Heart left ventricle (tissue), 16 donors: ENCODE results near the gene SNRPD3. TPM values are rescaled to one million over a fixed set of nuclear protein-coding genes. Genes with fewer than 3 reads are reported as not detected.
A peak's percentile ranks its signal among the peaks of the same experiment; 100 is the strongest.

Source experiments
- ATAC-seq, 4 donors: fragments of 200-7000 bp; cut with Tn5 transposase; one replicate each; pipeline ENCODE4 v1.9.1; 2020 to 2022; ENCODE audit warnings: moderate library complexity in 4 of 4, mild to moderate bottlenecking in 3 of 4, moderate number of reproducible peaks in 1 of 4
- DNase-seq, 5 donors: peaks; one replicate each; pipeline ENCODE4 v3.0.0-alpha.2; 2020
- H3K27ac ChIP-seq, 12 donors: fragments of 200-600 bp; sonication (generic) in 4 of 12; one replicate each; pipeline versions ENCODE4 v1.5.0 to v1.8.0; 2016 to 2022; ENCODE audit warnings: mild to moderate bottlenecking in 2 of 12
- H3K27me3 ChIP-seq, 9 donors: fragments of 200-600 bp; sonication (generic) in 2 of 9; one replicate each; pipeline versions ENCODE4 v1.5.1 to v1.8.0; 2016 to 2022; ENCODE audit warnings: mild to moderate bottlenecking in 3 of 9
- H3K36me3 ChIP-seq, 9 donors: fragments of 200-600 bp; sonication (generic) in 2 of 9; one replicate each; pipeline versions ENCODE4 v1.5.0 to v1.8.0; 2018 to 2022; ENCODE audit warnings: mild to moderate bottlenecking in 2 of 9
- H3K4me1 ChIP-seq, 12 donors: fragments of 200-600 bp; sonication (generic) in 4 of 12; one replicate each; pipeline versions ENCODE4 v1.5.0 to v1.8.0; 2016 to 2022; ENCODE audit warnings: mild to moderate bottlenecking in 3 of 12
- H3K4me3 ChIP-seq, 12 donors: fragments of 200-600 bp; sonication (generic) in 4 of 12; one replicate each; pipeline versions ENCODE4 v1.5.0 to v1.8.0; 2017 to 2022; ENCODE audit warnings: mild to moderate bottlenecking in 9 of 12, moderate library complexity in 4 of 12
- H3K9me3 ChIP-seq, 12 donors: fragments of 200-600 bp; sonication (generic) in 4 of 12; one replicate each; pipeline versions ENCODE4 v1.5.0 to v1.8.0; 2016 to 2022; ENCODE audit warnings: mild to moderate bottlenecking in 1 of 12
- POLR2A ChIP-seq, 2 donors: fragments of 450-650 bp; IDR thresholded peaks; one replicate each; pipeline ENCODE4 v1.6.1; 2017; ENCODE audit warnings: antibody characterized with exemption in 2 of 2, mild to moderate bottlenecking in 2 of 2, moderate library complexity in 2 of 2
- WGBS, 4 donors: extraction: QIAGEN DNeasy Blood & Tissue Kit in 2 of 4; methylation state at CpG; one replicate each; pipeline versions ENCODE4 v1.1.5 to v1.1.7; 2013 to 2018; 5-methylcytosine and 5-hydroxymethylcytosine counted together
- intact Hi-C, 10 donors: fragments of 100-400 bp; cut with DNase I; formaldehyde crosslinking; loops; one replicate each; pipeline versions ENCODE4 v1.11.1 to v1.14.2; 2022
- polyA plus RNA-seq, 2 donors: library from polyadenylated mRNA; stranded (reverse); fragments of 200-250 nt; gene quantifications; one replicate each; pipeline ENCODE4 v1.2.3, GENCODE V29; 2013
- total RNA-seq, 9 donors: library from RNA; depleted of rRNA in 2 of 9; stranded (reverse); fragments of >200 nt in 2 of 9; fragmentation: NEBNext Ultra II Directional in 3 of 9; extraction: Animal tissue kit (Norgen Biotek cat#: 25700) in 3 of 9; gene quantifications; one replicate each; pipeline versions ENCODE4 v1.1.0 to v1.2.4, GENCODE V29; 2016 to 2023
- TF ChIP-seq, protein P1 (sequence below), 12 donors: fragments of 200-600 bp; sonication (generic) in 4 of 12; IDR thresholded peaks; one replicate each; pipeline versions ENCODE4 v1.5.0 to v1.8.0; 2018 to 2022; ENCODE audit warnings: antibody characterized with exemption in 12 of 12, mild to moderate bottlenecking in 5 of 12
- donor health status: ischemic (EF 13 %, LVEDD 7.1; RV severe dilation, severe dysfunction).
- donor health status: healthy with polysubstance abuse.
- donor health status: DM: no; HTN: yes; CAD: no.
- donor health status: DM: no; HTN: no; CAD: no.
- donor health status: ischemic (EF 25% LVEDD 6.9; RV normal size, moderate dysfunction).
- donor health status: ischemic (EF 25% LVEDD 5.7; RV mildly dilated, moderate dysfunction).
- donor health status: healthy.
- donor health status: DM: yes; HTN: yes; CAD: no.
- donor health status: ischemic (EF 35%, LVEDD 5.7; RV mildly dilated, moderate dysfunction).
- donor health status: nonischemic (EF 11% LVEDD 7.7; RV severe dilation, severe dysfunction).
- donor health status: DM: yes; HTN: yes; CAD: no.
- donor health status: PGD.
- donor health status: ischemic (EF 29% LVEDD 5.4; RV normal size, mild dysfunction).
- donor health status: nonischemic (EF 23%, LVEDD 6.1; RV moderate dilation, normal function).

Gene SNRPD3
- total and polyA plus RNA-seq, 11 donors, result 64.8 to 227 (median 74.1) TPM

DNA sequence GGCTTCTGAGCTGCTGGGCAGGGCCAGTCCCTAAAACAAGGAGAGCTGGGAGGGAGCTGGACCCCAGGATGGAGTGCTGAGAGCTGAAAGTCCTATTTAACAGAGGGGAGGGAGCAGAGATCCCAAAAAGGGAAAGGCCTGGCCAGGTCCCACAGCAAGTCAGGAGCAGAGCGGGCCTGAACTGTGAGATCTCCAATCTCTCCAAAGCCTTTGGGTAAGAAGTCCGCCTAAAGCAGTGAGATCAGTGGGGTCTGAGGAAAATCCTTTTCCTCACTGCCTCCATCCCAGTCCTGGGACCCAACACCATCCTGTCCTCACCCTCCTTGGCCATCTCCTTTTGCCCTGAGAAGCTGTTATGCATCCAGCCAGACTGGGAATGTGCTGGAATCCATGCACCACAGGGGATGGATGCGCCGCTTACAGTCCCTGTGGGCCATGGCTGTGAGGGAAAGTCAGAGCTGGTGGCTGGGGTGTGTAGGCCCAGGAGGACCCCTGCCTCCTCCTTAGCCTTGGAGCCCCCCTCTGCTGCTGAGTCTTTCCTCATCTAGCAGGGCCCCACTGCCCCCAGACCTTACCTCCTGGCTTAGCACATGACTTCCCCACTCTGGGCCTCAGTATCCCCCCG lies 28.5 kb downstream of the SNRPD3 start:
- ATAC-seq (peak in 3 of 4 donors; percentile 1 to 8 (median 5)), DNase-seq (no peak)
- peaks cover 0 to 29% (median 4%) of the 10 kb centered on the region in 9 donors for H3K36me3 ChIP-seq
- no peaks in the 10 kb centered on the region for H3K9me3 ChIP-seq
- intact Hi-C loops, result no loop called here
- no peaks in the 10 kb centered on the region for H3K27me3 ChIP-seq
- peaks cover 0 to 24% (median 12%) of the 10 kb centered on the region in 12 donors for H3K4me1 ChIP-seq
- no peak for TF ChIP-seq POLR2A (IDR thresholded peaks at IDR 0.05)
- TF ChIP-seq, protein P1, sequence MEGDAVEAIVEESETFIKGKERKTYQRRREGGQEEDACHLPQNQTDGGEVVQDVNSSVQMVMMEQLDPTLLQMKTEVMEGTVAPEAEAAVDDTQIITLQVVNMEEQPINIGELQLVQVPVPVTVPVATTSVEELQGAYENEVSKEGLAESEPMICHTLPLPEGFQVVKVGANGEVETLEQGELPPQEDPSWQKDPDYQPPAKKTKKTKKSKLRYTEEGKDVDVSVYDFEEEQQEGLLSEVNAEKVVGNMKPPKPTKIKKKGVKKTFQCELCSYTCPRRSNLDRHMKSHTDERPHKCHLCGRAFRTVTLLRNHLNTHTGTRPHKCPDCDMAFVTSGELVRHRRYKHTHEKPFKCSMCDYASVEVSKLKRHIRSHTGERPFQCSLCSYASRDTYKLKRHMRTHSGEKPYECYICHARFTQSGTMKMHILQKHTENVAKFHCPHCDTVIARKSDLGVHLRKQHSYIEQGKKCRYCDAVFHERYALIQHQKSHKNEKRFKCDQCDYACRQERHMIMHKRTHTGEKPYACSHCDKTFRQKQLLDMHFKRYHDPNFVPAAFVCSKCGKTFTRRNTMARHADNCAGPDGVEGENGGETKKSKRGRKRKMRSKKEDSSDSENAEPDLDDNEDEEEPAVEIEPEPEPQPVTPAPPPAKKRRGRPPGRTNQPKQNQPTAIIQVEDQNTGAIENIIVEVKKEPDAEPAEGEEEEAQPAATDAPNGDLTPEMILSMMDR (IDR thresholded peaks at IDR 0.05), result no peak
- peak overlapping the region in 11 of 12 donors; percentile 15 to 81 (median 51) for H3K27ac ChIP-seq
- H3K4me3 ChIP-seq, result peak overlapping the region in 3 of 12 donors; percentile 13 to 37 (median 30)
- WGBS, 4 donors, result 71 to 86% (median 82%) methylated on average over 3 to 5 of the region's 5 CpGs

DNA sequence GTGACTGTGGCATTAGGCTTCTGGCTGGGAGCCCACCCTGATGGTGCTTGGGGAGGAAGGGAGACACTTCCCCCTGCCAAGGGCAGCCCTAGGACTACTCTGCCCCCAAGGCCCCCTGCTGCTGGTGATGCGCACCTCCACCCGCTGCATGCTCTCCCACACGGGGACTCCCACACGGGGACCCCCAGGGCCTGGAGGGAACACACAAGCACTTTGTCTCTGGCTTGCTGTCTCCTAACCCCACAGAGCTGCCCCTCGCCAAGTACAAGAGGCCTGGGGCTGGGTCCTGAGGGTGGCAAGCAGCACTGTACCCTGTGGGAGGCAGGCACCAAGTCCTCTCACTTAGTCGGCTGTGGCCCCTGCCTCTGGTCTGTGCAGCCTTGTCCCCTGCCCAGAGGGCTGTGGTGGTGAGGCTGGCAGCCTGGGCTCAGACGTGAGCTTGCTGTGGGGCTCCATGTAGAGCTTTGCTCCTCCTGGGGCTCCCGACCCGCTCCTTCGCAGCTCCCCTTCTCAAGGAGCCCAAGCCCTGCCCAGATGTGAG lies 29.1 kb downstream of the SNRPD3 start:
- peaks cover 0 to 24% (median 12%) of the 10 kb centered on the region in 12 donors for H3K4me1 ChIP-seq
- DNase-seq (no peak), ATAC-seq (peak in 1 of 4 donors; percentile 9)
- no peaks in the 10 kb centered on the region for H3K27me3 ChIP-seq
- peak overlapping the region in 1 of 12 donors; percentile 81 for H3K27ac ChIP-seq
- 84 to 88% (median 86%) methylated on average over 9 to 10 of the region's 10 CpGs for WGBS, 4 donors
- intact Hi-C loops, result no loop called here
- no peaks in the 10 kb centered on the region for H3K9me3 ChIP-seq
- no peak overlapping the region for H3K4me3 ChIP-seq
- no peak for TF ChIP-seq POLR2A (IDR thresholded peaks at IDR 0.05)
- peaks cover 0 to 32% (median 5%) of the 10 kb centered on the region in 9 donors for H3K36me3 ChIP-seq

DNA sequence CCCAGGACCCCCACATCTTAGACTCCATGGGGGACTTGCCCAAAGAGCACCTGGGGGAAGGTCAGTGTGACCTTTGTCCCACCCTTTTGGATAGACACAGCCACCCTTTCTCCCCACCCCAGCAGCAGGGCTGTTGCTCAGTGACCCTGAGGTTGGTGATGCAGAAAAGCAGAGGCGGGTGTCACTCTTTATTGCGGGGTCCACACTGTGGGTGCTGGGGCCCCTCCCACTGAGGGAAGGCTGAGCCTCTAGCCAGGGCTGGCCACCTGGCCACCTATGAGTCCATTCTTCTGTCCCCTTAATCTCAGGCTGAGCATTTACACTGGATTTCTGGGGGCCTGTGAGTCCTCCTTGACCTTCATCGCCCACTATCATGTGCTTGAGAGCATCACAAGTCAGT lies 29.7 kb downstream of the SNRPD3 start:
- Histone ChIP-seq H3K27ac (peak overlapping the region in 1 of 12 donors; percentile 81), H3K27me3 (no peaks in the 10 kb centered on the region), H3K4me3 (no peak overlapping the region), H3K9me3 (no peaks in the 10 kb centered on the region), H3K36me3 (peaks cover 0 to 32% (median 5%) of the 10 kb centered on the region in 9 donors), H3K4me1 (peaks cover 0 to 24% (median 12%) of the 10 kb centered on the region in 12 donors)
- TF ChIP-seq, protein P1 (IDR thresholded peaks at IDR 0.05), result no peak
- TF ChIP-seq POLR2A (IDR thresholded peaks at IDR 0.05), result no peak
- intact Hi-C loops, result no loop called here
- 90 to 100% (median 97%) methylated on average over 3 of the region's 3 CpGs for WGBS, 4 donors
- ATAC-seq (no peak), DNase-seq (no peak)

GRCh38 chr22:24585927-24586546 lies 30.2 kb downstream of the SNRPD3 start:
- no peak overlapping the region for H3K27ac ChIP-seq
- H3K36me3 ChIP-seq, result peaks cover 0 to 32% (median 5%) of the 10 kb centered on the region in 9 donors
- intact Hi-C loops, result no loop called here
- no peak for DNase-seq
- no peak overlapping the region for H3K4me3 ChIP-seq
- no peak for TF ChIP-seq POLR2A (IDR thresholded peaks at IDR 0.05)
- TF ChIP-seq, protein P1 (IDR thresholded peaks at IDR 0.05), result no peak
- no peaks in the 10 kb centered on the region for H3K27me3 ChIP-seq
- ATAC-seq, result no peak
- WGBS, 4 donors, result 91 to 95% (median 94%) methylated on average over 15 to 24 of the region's 24 CpGs
- peaks cover 0 to 24% (median 12%) of the 10 kb centered on the region in 12 donors for H3K4me1 ChIP-seq
- no peaks in the 10 kb centered on the region for H3K9me3 ChIP-seq
